CD4-positive, CD25-positive, alpha-beta regulatory T cell (primary cell): ENCODE results near the gene DNAJC3. TPM values are rescaled to one million over a fixed set of nuclear protein-coding genes. Genes with fewer than 3 reads are reported as not detected.

ENCODE experiments used
- ATAC-seq, 2 donors: fragments of 150-1000 bp; cut with Tn5 transposase; one replicate each; pipeline ENCODE4 v1.10.0; 2021; ENCODE audit warnings: low read depth in 2 of 2, moderate number of reproducible peaks in 2 of 2, moderate library complexity in 1 of 2
- DNase-seq, 3 donors: peaks; one replicate each; pipeline versions ENCODE4 v3.0.0 to v3.0.0-alpha.2; 2012 to 2022; ENCODE audit warnings: mixed read lengths in 1 of 3
- H3K27ac ChIP-seq: one replicate; pipeline ENCODE4 v1.7.0; 2013; ENCODE audit warnings: mild to moderate bottlenecking, low read length; ENCODE audit not compliant: insufficient read depth, poor library complexity, severe bottlenecking
- H3K27me3 ChIP-seq: one replicate; pipeline ENCODE4 v1.7.0; 2013; ENCODE audit warnings: low read length; ENCODE audit not compliant: control insufficient read depth, insufficient read depth
- H3K36me3 ChIP-seq: one replicate; pipeline ENCODE4 v1.7.0; 2013; ENCODE audit warnings: mild to moderate bottlenecking, low read length, moderate library complexity; ENCODE audit not compliant: control insufficient read depth, insufficient read depth
- H3K4me1 ChIP-seq: 2 replicates; pipeline ENCODE4 v1.7.0; 2013; ENCODE audit warnings: mild to moderate bottlenecking, low read length; ENCODE audit not compliant: insufficient read depth, control insufficient read depth, poor library complexity, severe bottlenecking
- H3K4me3 ChIP-seq: one replicate; pipeline ENCODE4 v1.7.0; 2013; ENCODE audit warnings: low read depth, mild to moderate bottlenecking, low read length, moderate library complexity
- H3K9me3 ChIP-seq, 2 experiments: 1 replicate in 1 of 2; 2 replicates in 1 of 2; pipeline ENCODE4 v1.7.0; 2013; ENCODE audit warnings: low read length in 2 of 2, mild to moderate bottlenecking in 1 of 2, moderate library complexity in 1 of 2; ENCODE audit not compliant: control insufficient read depth in 2 of 2
- H3K27ac Mint-ChIP-seq, 3 donors: one replicate each; pipeline ENCODE4 v1.8.0; 2020 to 2022; ENCODE audit warnings: mild to moderate bottlenecking in 3 of 3, mixed read lengths in 3 of 3, moderate library complexity in 2 of 3
- H3K27me3 Mint-ChIP-seq: one replicate; pipeline ENCODE4 v1.8.0; 2022; ENCODE audit warnings: mild to moderate bottlenecking, mixed read lengths
- H3K36me3 Mint-ChIP-seq: one replicate; pipeline ENCODE4 v1.8.0; 2020; ENCODE audit warnings: mixed read lengths
- H3K4me1 Mint-ChIP-seq, 4 donors: one replicate each; pipeline ENCODE4 v1.8.0; 2020 to 2022; ENCODE audit warnings: mixed read lengths in 4 of 4, mild to moderate bottlenecking in 1 of 4
- H3K4me3 Mint-ChIP-seq, 4 donors: one replicate each; pipeline ENCODE4 v1.8.0; 2020 to 2022; ENCODE audit warnings: mild to moderate bottlenecking in 4 of 4, mixed read lengths in 4 of 4, moderate library complexity in 3 of 4
- H3K9me3 Mint-ChIP-seq, 7 donors: one replicate each; pipeline ENCODE4 v1.8.0; 2020 to 2022; ENCODE audit warnings: mixed read lengths in 7 of 7, mild to moderate bottlenecking in 3 of 7, moderate library complexity in 2 of 7
- polyA plus RNA-seq, 4 donors: library from polyadenylated mRNA; unstranded; fragments of 300-500 nt; fragmentation: Illumina TruSeq; gene quantifications; one replicate each; pipeline ENCODE4 v1.2.3, GENCODE V29; 2021
- total RNA-seq: library from RNA; stranded (reverse); gene quantifications from one replicate; pipeline ENCODE4 v1.2.3, GENCODE V29; 2022

The DNAJC3 gene
- total and polyA plus RNA-seq, 5 donors from 2014 or later = 11.1 to 22.4 (median 15.0) TPM

DNA sequence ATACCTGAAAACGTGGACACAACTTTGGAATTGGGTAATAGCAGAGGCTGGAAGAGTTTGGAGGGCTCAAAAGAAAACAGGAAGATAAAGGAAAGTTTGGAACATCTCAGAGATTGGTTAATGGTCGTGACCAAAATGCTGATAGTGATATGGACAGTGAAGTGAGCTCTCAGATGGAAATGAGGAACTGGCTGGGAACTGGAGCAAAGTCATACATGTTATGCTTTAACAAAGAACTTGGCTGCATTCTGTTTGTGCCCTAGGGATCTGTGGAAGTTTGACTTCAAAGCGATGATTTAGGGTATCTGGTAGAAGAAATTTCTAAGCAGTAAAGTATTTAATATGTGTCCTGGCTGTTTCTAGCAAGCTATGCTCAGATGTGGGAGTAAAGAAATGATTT is 136.2 kb downstream of the DNAJC3 start:
- Histone ChIP-seq H3K9me3 (peaks cover 3 to 7% of the 10 kb centered on the region in 2 experiments), H3K27me3 (peaks cover 4% of the 10 kb centered on the region), H3K27ac (no peak overlapping the region), H3K36me3 (no peaks in the 10 kb centered on the region), H3K4me3 (no peak overlapping the region), H3K4me1 (no peaks in the 10 kb centered on the region)
- Mint-ChIP-seq H3K27me3 (peaks cover 35% of the 10 kb centered on the region), H3K4me1 (no peaks in the 10 kb centered on the region), H3K27ac (no peak overlapping the region), H3K9me3 (peaks cover 0 to 25% (median 7%) of the 10 kb centered on the region in 7 donors), H3K36me3 (no peaks in the 10 kb centered on the region), H3K4me3 (no peak overlapping the region)
- no peak for ATAC-seq
- DNase-seq = no peak

DNA sequence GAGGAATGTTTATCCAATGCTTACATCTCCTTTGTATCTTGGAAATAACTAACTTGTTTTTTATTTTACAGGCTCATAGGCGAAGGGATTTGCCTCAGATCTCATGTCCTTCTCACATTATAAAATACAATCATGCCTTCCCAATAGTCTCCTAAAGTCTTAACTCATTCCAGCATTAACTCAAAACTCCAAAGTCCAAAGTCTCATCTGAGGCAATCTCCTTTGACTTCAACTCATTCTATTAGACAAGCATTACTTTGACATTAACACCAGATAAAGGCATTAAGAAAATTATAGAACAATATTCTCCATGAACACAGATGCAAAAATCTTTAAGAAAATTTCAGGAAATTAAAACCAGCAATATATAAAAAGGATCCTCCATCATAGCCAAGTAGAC is 137.6 kb downstream of the DNAJC3 start:
- no peak overlapping the region for H3K4me3 Mint-ChIP-seq
- Histone ChIP-seq H3K27me3 (no peaks in the 10 kb centered on the region), H3K36me3 (no peaks in the 10 kb centered on the region), H3K4me3 (no peak overlapping the region), H3K27ac (no peak overlapping the region), H3K4me1 (no peaks in the 10 kb centered on the region), H3K9me3 (peaks cover under 1 to 7% of the 10 kb centered on the region in 2 experiments)
- peaks cover 23% of the 10 kb centered on the region for H3K27me3 Mint-ChIP-seq
- peaks cover 0 to 22% (median 7%) of the 10 kb centered on the region in 7 donors for H3K9me3 Mint-ChIP-seq
- H3K27ac Mint-ChIP-seq = no peak overlapping the region
- no peaks in the 10 kb centered on the region for H3K4me1 Mint-ChIP-seq
- ATAC-seq (no peak), DNase-seq (no peak)
- H3K36me3 Mint-ChIP-seq = no peaks in the 10 kb centered on the region

DNA sequence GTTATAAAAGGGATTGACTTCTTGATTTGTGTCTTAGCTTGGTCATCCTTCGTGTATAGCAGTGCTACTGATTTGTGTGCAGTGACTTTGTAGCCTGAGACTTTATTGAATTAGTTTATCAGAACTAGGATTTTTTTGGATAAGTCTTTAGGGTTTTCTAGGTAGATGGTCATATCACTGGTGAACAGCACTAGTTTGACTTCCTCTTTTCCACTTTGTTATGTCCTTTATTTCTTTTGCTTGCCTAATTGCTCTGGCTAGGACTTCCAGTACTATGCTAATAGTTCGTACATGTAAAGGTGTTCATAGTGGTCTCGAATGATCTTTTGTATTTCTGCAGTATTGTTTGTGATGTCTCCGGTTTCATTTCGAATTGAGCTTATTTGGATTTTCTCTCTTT is 145.4 kb downstream of the DNAJC3 start:
- Histone ChIP-seq H3K4me3 (no peak overlapping the region), H3K27ac (no peak overlapping the region), H3K27me3 (peaks cover 6% of the 10 kb centered on the region), H3K9me3 (no peaks in the 10 kb centered on the region), H3K36me3 (no peaks in the 10 kb centered on the region), H3K4me1 (no peaks in the 10 kb centered on the region)
- H3K27ac Mint-ChIP-seq = no peak overlapping the region
- no peak for ATAC-seq
- H3K36me3 Mint-ChIP-seq = no peaks in the 10 kb centered on the region
- H3K9me3 Mint-ChIP-seq = peaks cover 0 to 1% (median 0%) of the 10 kb centered on the region in 7 donors
- no peak for DNase-seq
- H3K4me1 Mint-ChIP-seq = no peaks in the 10 kb centered on the region
- H3K4me3 Mint-ChIP-seq = no peak overlapping the region
- H3K27me3 Mint-ChIP-seq = peaks cover 11% of the 10 kb centered on the region

DNA sequence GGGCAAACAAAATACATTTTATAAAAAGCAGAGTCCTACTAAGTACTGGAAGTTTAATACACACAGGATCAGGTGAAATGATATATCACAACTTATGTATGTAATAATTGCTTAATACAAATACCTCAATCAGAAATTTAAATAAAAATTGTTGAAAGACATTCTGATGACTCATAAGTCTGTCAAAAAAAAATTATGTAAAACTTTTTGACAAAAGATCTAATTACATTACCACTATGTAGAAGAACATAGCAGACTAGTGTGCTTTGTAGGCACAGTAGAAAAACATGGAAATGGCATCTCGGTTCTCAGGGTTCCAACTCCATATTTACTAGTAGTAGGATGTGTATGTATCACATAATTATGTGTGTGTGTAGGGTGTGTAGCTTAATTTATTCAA is 156.2 kb downstream of the DNAJC3 start:
- Mint-ChIP-seq H3K36me3 (no peaks in the 10 kb centered on the region), H3K27ac (no peak overlapping the region), H3K4me3 (no peak overlapping the region), H3K9me3 (peaks cover 0 to 7% (median 1%) of the 10 kb centered on the region in 7 donors), H3K27me3 (peaks cover 14% of the 10 kb centered on the region), H3K4me1 (peaks cover 0 to 2% (median under 1%) of the 10 kb centered on the region in 4 donors)
- Histone ChIP-seq H3K9me3 (peaks cover 0 to 4% of the 10 kb centered on the region in 2 experiments), H3K36me3 (no peaks in the 10 kb centered on the region), H3K4me1 (no peaks in the 10 kb centered on the region), H3K27me3 (no peaks in the 10 kb centered on the region), H3K4me3 (no peak overlapping the region), H3K27ac (no peak overlapping the region)
- ATAC-seq (no peak), DNase-seq (no peak)

DNA sequence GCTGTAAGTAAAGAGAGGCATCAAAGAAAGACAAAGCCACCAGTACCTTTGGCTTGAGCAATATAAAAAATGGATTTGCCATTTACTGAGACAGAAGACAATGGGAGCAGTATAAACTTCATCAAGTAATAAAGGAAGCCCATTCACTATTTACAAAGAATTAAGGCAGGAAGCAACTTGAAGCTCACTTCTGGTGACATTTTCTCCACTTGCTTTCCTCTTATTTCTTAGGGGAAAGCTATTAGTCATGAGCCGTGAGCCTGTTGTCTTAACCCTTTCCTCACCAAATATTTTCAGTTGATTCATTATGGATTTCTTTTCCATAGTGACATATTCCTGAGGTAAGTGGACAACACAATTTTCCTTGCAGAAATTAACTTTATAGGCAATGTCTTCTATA is 156.8 kb downstream of the DNAJC3 start:
- Histone ChIP-seq H3K4me1 (no peaks in the 10 kb centered on the region), H3K27me3 (no peaks in the 10 kb centered on the region), H3K36me3 (no peaks in the 10 kb centered on the region), H3K9me3 (peaks cover 0 to 4% of the 10 kb centered on the region in 2 experiments), H3K27ac (no peak overlapping the region), H3K4me3 (no peak overlapping the region)
- Mint-ChIP-seq H3K4me1 (peaks cover 0 to 2% (median under 1%) of the 10 kb centered on the region in 4 donors), H3K27me3 (peaks cover 14% of the 10 kb centered on the region), H3K9me3 (peaks cover 0 to 7% (median 0%) of the 10 kb centered on the region in 7 donors), H3K4me3 (no peak overlapping the region), H3K27ac (no peak overlapping the region), H3K36me3 (no peaks in the 10 kb centered on the region)
- DNase-seq (no peak), ATAC-seq (no peak)

DNA sequence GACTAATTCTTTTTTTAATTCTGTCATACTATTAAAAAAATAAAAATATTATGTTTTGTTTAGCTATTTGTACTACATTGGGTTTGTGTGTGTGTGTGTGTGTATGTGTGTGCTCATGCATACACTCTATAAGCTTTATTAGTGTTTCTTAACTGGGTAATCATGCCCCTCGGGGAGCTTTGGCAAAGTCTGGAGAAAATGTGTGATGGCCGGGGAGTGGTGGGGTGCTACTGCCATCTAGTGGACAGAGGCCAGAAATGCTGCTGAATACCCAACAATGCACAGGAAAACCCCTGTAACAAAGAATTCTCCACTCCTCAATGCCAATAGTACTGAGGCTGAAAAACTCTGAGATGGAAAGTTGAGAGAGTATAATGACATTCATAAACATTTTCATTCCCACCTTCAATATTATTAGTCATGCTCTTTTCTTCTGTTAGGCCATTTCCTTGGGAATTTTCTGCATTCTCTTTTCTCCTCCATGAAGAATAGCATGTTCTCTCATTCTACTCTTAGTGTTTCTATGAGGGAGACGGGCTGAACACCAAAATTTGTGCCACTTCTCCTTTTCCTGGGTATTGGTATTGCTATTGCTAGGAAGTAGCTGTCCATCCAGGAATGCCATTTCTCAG is 157.3 kb downstream of the DNAJC3 start:
- Mint-ChIP-seq H3K36me3 (no peaks in the 10 kb centered on the region), H3K4me1 (peaks cover 0 to 2% (median under 1%) of the 10 kb centered on the region in 4 donors), H3K27ac (no peak overlapping the region), H3K4me3 (no peak overlapping the region), H3K27me3 (peaks cover 14% of the 10 kb centered on the region), H3K9me3 (peaks cover 0 to 7% (median 2%) of the 10 kb centered on the region in 7 donors)
- H3K27ac ChIP-seq = no peak overlapping the region
- H3K4me1 ChIP-seq = no peaks in the 10 kb centered on the region
- H3K4me3 ChIP-seq = no peak overlapping the region
- peak; percentile 65 to 66 for ATAC-seq
- DNase-seq = peak; percentile 39 to 62 (median 61)
- H3K27me3 ChIP-seq = no peaks in the 10 kb centered on the region
- H3K36me3 ChIP-seq = no peaks in the 10 kb centered on the region
- H3K9me3 ChIP-seq = peaks cover 0 to 4% of the 10 kb centered on the region in 2 experiments

DNA sequence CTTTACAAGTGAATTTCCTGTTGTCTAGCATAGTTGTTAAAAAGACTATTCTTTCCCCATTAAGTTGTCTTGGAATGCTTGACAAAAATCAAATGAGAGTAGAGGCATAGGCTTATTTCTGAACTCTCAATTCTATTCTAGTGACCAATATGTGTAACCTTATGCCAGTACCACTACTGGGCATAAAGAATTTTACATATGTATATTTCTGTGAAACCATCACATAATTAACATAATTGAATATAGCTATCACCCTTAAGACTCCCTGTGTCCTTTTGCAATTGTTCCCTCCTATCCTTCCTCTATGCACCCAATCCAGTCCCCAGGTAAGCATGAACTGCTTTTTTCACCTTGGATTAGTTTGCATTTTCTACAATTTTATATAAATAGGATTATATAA is 165.0 kb downstream of the DNAJC3 start:
- DNase-seq = no peak
- peaks cover 0 to 7% (median 1%) of the 10 kb centered on the region in 7 donors for H3K9me3 Mint-ChIP-seq

DNA sequence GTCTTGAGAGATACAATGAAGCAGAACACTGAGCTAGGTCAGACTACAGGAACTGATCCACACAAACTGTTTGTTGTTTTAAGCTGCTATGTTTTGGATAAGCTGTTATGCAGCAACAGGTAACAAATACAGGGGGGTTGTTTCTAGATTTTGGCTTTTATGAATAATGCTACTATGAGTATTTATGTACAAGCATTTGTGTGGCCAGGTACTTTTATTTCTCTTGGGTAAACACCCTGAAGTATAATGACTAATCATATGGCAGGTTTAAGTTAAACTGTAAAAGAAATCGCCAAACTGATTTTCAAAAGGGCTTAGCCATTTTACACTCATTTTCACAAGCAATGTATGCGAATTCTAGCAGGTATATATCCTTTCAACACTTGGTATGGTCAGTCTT is 166.0 kb downstream of the DNAJC3 start:
- H3K4me1 ChIP-seq = no peaks in the 10 kb centered on the region
- no peak overlapping the region for H3K27ac ChIP-seq
- Mint-ChIP-seq H3K27me3 (peaks cover 4% of the 10 kb centered on the region), H3K27ac (no peak overlapping the region), H3K36me3 (no peaks in the 10 kb centered on the region), H3K9me3 (peaks cover 0 to 7% (median 0%) of the 10 kb centered on the region in 7 donors), H3K4me3 (no peak overlapping the region), H3K4me1 (no peaks in the 10 kb centered on the region)
- peaks cover 0 to under 1% of the 10 kb centered on the region in 2 experiments for H3K9me3 ChIP-seq
- ATAC-seq (no peak), DNase-seq (no peak)
- H3K4me3 ChIP-seq = no peak overlapping the region
- peaks cover 5% of the 10 kb centered on the region for H3K27me3 ChIP-seq
- no peaks in the 10 kb centered on the region for H3K36me3 ChIP-seq

More for the DNA sequence above, 165.0 kb downstream of the DNAJC3 start:
- Mint-ChIP-seq H3K27ac (no peak overlapping the region), H3K4me3 (no peak overlapping the region), H3K36me3 (no peaks in the 10 kb centered on the region), H3K4me1 (no peaks in the 10 kb centered on the region), H3K27me3 (peaks cover 4% of the 10 kb centered on the region)
- no peak overlapping the region for H3K27ac ChIP-seq
- peaks cover 0 to 4% of the 10 kb centered on the region in 2 experiments for H3K9me3 ChIP-seq
- H3K4me3 ChIP-seq = no peak overlapping the region
- no peak for ATAC-seq
- H3K36me3 ChIP-seq = no peaks in the 10 kb centered on the region
- peaks cover 5% of the 10 kb centered on the region for H3K27me3 ChIP-seq
- no peaks in the 10 kb centered on the region for H3K4me1 ChIP-seq
